Adipocyte (in vitro differentiated cells): Measurements from ENCODE around the gene MYO1E.

Experiments
- DNase-seq: peaks from one replicate; pipeline ENCODE4 v3.0.0-alpha.2; 2015; ENCODE audit warnings: low read depth
- H3K27me3 ChIP-seq: replicated peaks from 2 replicates; pipeline ENCODE4 v1.7.0; 2013; ENCODE audit warnings: mild to moderate bottlenecking, low read length, moderate library complexity; ENCODE audit not compliant: control insufficient read depth, insufficient read depth
- H3K36me3 ChIP-seq: 2 replicates; pipeline ENCODE4 v1.7.0; 2013; ENCODE audit warnings: low read length, mild to moderate bottlenecking, moderate library complexity; ENCODE audit not compliant: control insufficient read depth, insufficient read depth, severe bottlenecking
- H3K4me1 ChIP-seq: 2 replicates; pipeline ENCODE4 v1.7.0; 2013; ENCODE audit warnings: mild to moderate bottlenecking, low read length, moderate library complexity; ENCODE audit not compliant: control insufficient read depth, insufficient read depth
- H3K4me3 ChIP-seq: 2 replicates; pipeline ENCODE4 v1.7.0; 2013; ENCODE audit warnings: mild to moderate bottlenecking, low read length, moderate library complexity
- H3K9ac ChIP-seq: 2 replicates; pipeline ENCODE4 v1.7.0; 2013; ENCODE audit warnings: mild to moderate bottlenecking, low read length, moderate library complexity
- H3K9me3 ChIP-seq: 2 replicates; pipeline ENCODE4 v1.7.0; 2013; ENCODE audit warnings: mild to moderate bottlenecking, low read length, moderate library complexity; ENCODE audit not compliant: control insufficient read depth

The MYO1E gene

GRCh38 chr15:59104912-59105732 is 267.5 kb downstream of the MYO1E start, which contains the start of gene CCNB2:
CCNB2 (plus strand) TSS chr15:59105146; CDS start chr15:59105269, 123 bp downstream.
- peak; percentile 97 for DNase-seq
- H3K4me3 ChIP-seq = peak within 1 kb of the TSS; percentile 90
- H3K27me3 ChIP-seq = no peaks in the 10 kb centered on the region
- no peaks in the 10 kb centered on the region for H3K9me3 ChIP-seq
- H3K4me1 ChIP-seq = peaks cover 4% of the 10 kb centered on the region
- H3K9ac ChIP-seq = peak within 1 kb of the TSS; percentile 79
- peaks cover 10% of the 10 kb centered on the region for H3K36me3 ChIP-seq

GRCh38 chr15:59104602-59104911 is 268.1 kb downstream of the MYO1E start:
- no peaks in the 10 kb centered on the region for H3K27me3 ChIP-seq
- H3K9me3 ChIP-seq = no peaks in the 10 kb centered on the region
- H3K4me3 ChIP-seq = peak overlapping the region; percentile 90
- peaks cover 4% of the 10 kb centered on the region for H3K4me1 ChIP-seq
- peak overlapping the region; percentile 74 for H3K9ac ChIP-seq
- peaks cover 13% of the 10 kb centered on the region for H3K36me3 ChIP-seq
- DNase-seq = no peak

- DNase-seq = no peak
- Histone ChIP-seq H3K9me3 (no peaks in the 10 kb centered on the region), H3K4me3 (no peak overlapping the region), H3K27me3 (no peaks in the 10 kb centered on the region), H3K36me3 (peaks cover 46% of the 10 kb centered on the region), H3K9ac (no peak overlapping the region), H3K4me1 (no peaks in the 10 kb centered on the region)
Measured at GRCh38 chr15:59099162-59099685, 273.4 kb downstream of the MYO1E start.

GRCh38 chr15:59096429-59096828 is 276.2 kb downstream of the MYO1E start:
- no peaks in the 10 kb centered on the region for H3K27me3 ChIP-seq
- peaks cover 72% of the 10 kb centered on the region for H3K36me3 ChIP-seq
- no peak overlapping the region for H3K9ac ChIP-seq
- no peaks in the 10 kb centered on the region for H3K4me1 ChIP-seq
- no peak overlapping the region for H3K4me3 ChIP-seq
- H3K9me3 ChIP-seq = no peaks in the 10 kb centered on the region
- no peak for DNase-seq

GRCh38 chr15:59094077-59094476 is 278.6 kb downstream of the MYO1E start:
- Histone ChIP-seq H3K36me3 (peaks cover 87% of the 10 kb centered on the region), H3K4me1 (no peaks in the 10 kb centered on the region), H3K27me3 (no peaks in the 10 kb centered on the region), H3K9ac (no peak overlapping the region), H3K9me3 (no peaks in the 10 kb centered on the region), H3K4me3 (no peak overlapping the region)
- no peak for DNase-seq

- H3K4me1 ChIP-seq = no peaks in the 10 kb centered on the region
- H3K9ac ChIP-seq = no peak overlapping the region
- H3K27me3 ChIP-seq = no peaks in the 10 kb centered on the region
- no peak overlapping the region for H3K4me3 ChIP-seq
- no peaks in the 10 kb centered on the region for H3K9me3 ChIP-seq
- peaks cover 87% of the 10 kb centered on the region for H3K36me3 ChIP-seq
- no peak for DNase-seq
Measured at GRCh38 chr15:59087731-59088130, 284.9 kb downstream of the MYO1E start.
